GM23338 (cell line): Measurements from ENCODE around the gene MRC2. TPM values are rescaled to one million over a fixed set of nuclear protein-coding genes. Genes with fewer than 3 reads are reported as not detected.

ENCODE experiments used
- ATAC-seq: fragments of 200-7000 bp; cut with Tn5 transposase; 3 replicates; pipeline ENCODE4 v1.9.1; 2020
- DNase-seq: peaks from one replicate; pipeline ENCODE4 v3.0.0-alpha.2; 2015; ENCODE audit warnings: low spot score
- H2AFZ ChIP-seq: fragments of 200-600 bp; sonication (generic); 2 replicates; pipeline ENCODE4 v1.8.0; 2016; ENCODE audit warnings: antibody characterized with exemption, mild to moderate bottlenecking, moderate library complexity
- H3F3A ChIP-seq: fragments of 200-600 bp; sonication (generic); replicated peaks from 2 replicates; pipeline ENCODE4 v1.8.0; 2017; ENCODE audit warnings: antibody characterized with exemption, mixed run types, low read depth
- H3K27ac ChIP-seq: fragments of 200-600 bp; sonication (generic); 2 replicates; pipeline ENCODE4 v1.6.1; 2016; ENCODE audit warnings: low read depth
- H3K27me3 ChIP-seq: fragments of 200-600 bp; sonication (generic); 2 replicates; pipeline ENCODE4 v1.8.0; 2016; ENCODE audit warnings: mild to moderate bottlenecking, mixed run types, moderate library complexity; ENCODE audit not compliant: insufficient read depth
- H3K36me3 ChIP-seq: fragments of 200-600 bp; sonication (generic); 2 replicates; pipeline ENCODE4 v1.8.0; 2016; ENCODE audit warnings: mild to moderate bottlenecking; ENCODE audit not compliant: insufficient read depth
- H3K4me1 ChIP-seq: fragments of 200-600 bp; sonication (generic); 2 replicates; pipeline ENCODE4 v1.8.0; 2016; ENCODE audit warnings: mild to moderate bottlenecking, moderate library complexity; ENCODE audit not compliant: insufficient read depth
- H3K4me2 ChIP-seq: fragments of 200-600 bp; sonication (generic); 2 replicates; pipeline ENCODE4 v1.7.1; 2017; ENCODE audit warnings: mixed run types
- H3K4me3 ChIP-seq: fragments of 200-600 bp; sonication (generic); 2 replicates; pipeline ENCODE4 v1.6.1; 2016; ENCODE audit warnings: mixed run types
- H3K79me2 ChIP-seq: fragments of 200-600 bp; sonication (generic); replicated peaks from 2 replicates; pipeline ENCODE4 v1.8.0; 2017; ENCODE audit warnings: mild to moderate bottlenecking; ENCODE audit not compliant: insufficient read depth
- H3K9me2 ChIP-seq: fragments of 200-600 bp; sonication (generic); 2 replicates; pipeline ENCODE4 v1.8.0; 2017; ENCODE audit not compliant: insufficient read depth
- H4K20me1 ChIP-seq: fragments of 200-600 bp; sonication (generic); replicated peaks from 2 replicates; pipeline ENCODE4 v1.8.0; 2017; ENCODE audit warnings: mild to moderate bottlenecking; ENCODE audit not compliant: insufficient read depth
- H3K27ac Mint-ChIP-seq: 2 replicates; pipeline ENCODE4 v1.8.0; 2020; ENCODE audit warnings: inconsistent platforms, mild to moderate bottlenecking, moderate library complexity, mixed read lengths
- H3K27me3 Mint-ChIP-seq: 3 replicates; pipeline ENCODE4 v1.8.0; 2022; ENCODE audit warnings: low read depth, mild to moderate bottlenecking, moderate library complexity, mixed read lengths, inconsistent platforms; ENCODE audit not compliant: insufficient read depth, poor library complexity
- H3K36me3 Mint-ChIP-seq: 3 replicates; pipeline ENCODE4 v1.8.0; 2021; ENCODE audit warnings: low read depth, mild to moderate bottlenecking, inconsistent platforms, moderate library complexity, mixed read lengths
- H3K4me1 Mint-ChIP-seq: 3 replicates; pipeline ENCODE4 v1.8.0; 2020; ENCODE audit warnings: mild to moderate bottlenecking, inconsistent platforms, mixed read lengths
- H3K4me3 Mint-ChIP-seq: 3 replicates; pipeline ENCODE4 v1.8.0; 2021; ENCODE audit warnings: moderate library complexity, mild to moderate bottlenecking, inconsistent platforms, mixed read lengths
- H3K9me3 Mint-ChIP-seq: 3 replicates; pipeline ENCODE4 v1.8.0; 2020; ENCODE audit warnings: moderate library complexity, mild to moderate bottlenecking, inconsistent platforms, mixed read lengths
- CREB1 ChIP-seq: fragments of 250-450 bp; sonication (Bioruptor Pico); IDR thresholded peaks from 2 replicates; pipeline ENCODE4 v1.5.0; 2020; ENCODE audit warnings: low read depth, mild to moderate bottlenecking, moderate library complexity
- EZH2 ChIP-seq: fragments of 200-600 bp; sonication (generic); IDR thresholded peaks from one replicate; pipeline ENCODE4 v1.8.0; 2017; ENCODE audit warnings: antibody characterized with exemption, mild to moderate bottlenecking, low read depth; ENCODE audit not compliant: unreplicated experiment
- EZH2phosphoT487 ChIP-seq: fragments of 200-600 bp; sonication (generic); IDR thresholded peaks from one replicate; pipeline ENCODE4 v1.8.1; 2018; ENCODE audit warnings: antibody characterized with exemption; ENCODE audit not compliant: unreplicated experiment
- JUNB ChIP-seq: IDR thresholded peaks from one replicate; pipeline ENCODE4 v1.6.1; 2016; ENCODE audit warnings: antibody characterized with exemption; ENCODE audit not compliant: unreplicated experiment
- NANOG ChIP-seq: IDR thresholded peaks from 2 replicates; pipeline ENCODE4 v1.6.1; 2016; ENCODE audit warnings: antibody characterized with exemption, borderline replicate concordance
- POLR2AphosphoS5 ChIP-seq: IDR thresholded peaks from 2 replicates; pipeline ENCODE4 v1.6.1; 2016; ENCODE audit warnings: antibody characterized with exemption, low read depth
- STAT1 ChIP-seq: IDR thresholded peaks from one replicate; pipeline ENCODE4 v1.6.1; 2016; ENCODE audit warnings: antibody characterized with exemption; ENCODE audit not compliant: unreplicated experiment
- ZNF114 ChIP-seq: fragments of 250-450 bp; sonication (Bioruptor Pico); IDR thresholded peaks from 2 replicates; pipeline ENCODE4 v1.5.0; 2020; ENCODE audit warnings: mild to moderate bottlenecking, moderate library complexity
- ZNF331 ChIP-seq: fragments of 250-450 bp; sonication (Bioruptor Pico); IDR thresholded peaks from 2 replicates; pipeline ENCODE4 v1.5.0; 2020; ENCODE audit warnings: low read depth, mild to moderate bottlenecking, moderate library complexity
- polyA plus RNA-seq: library from polyadenylated mRNA; unstranded; fragments of >200 nt; fragmentation: Nextera tagmentation; extraction: Ambion mirVana; gene quantifications from 2 replicates; pipeline ENCODE4 v1.2.1, GENCODE V29; 2016
- total RNA-seq: library from RNA; depleted of rRNA; stranded (reverse); fragments of >200 nt; shearing (Covaris generic); gene quantifications from 2 replicates; pipeline ENCODE4 v1.2.3, GENCODE V29; 2014
- TF ChIP-seq, protein P1 (sequence below): IDR thresholded peaks from one replicate; pipeline ENCODE4 v1.6.1; 2018; ENCODE audit warnings: antibody characterized with exemption; ENCODE audit not compliant: unreplicated experiment
- TF ChIP-seq, protein P2 (sequence below): IDR thresholded peaks from 2 replicates; pipeline ENCODE4 v1.6.1; 2016; ENCODE audit warnings: antibody characterized with exemption
- TF ChIP-seq, protein P3 (sequence below), 2 experiments: fragments of 200-600 bp in 1 of 2; sonication (generic) in 1 of 2; conservative IDR thresholded peaks; 2 replicates each; pipeline versions ENCODE4 v1.5.1 to v1.6.1; 2016 to 2017; ENCODE audit warnings: antibody characterized with exemption in 2 of 2, low read depth in 2 of 2, mild to moderate bottlenecking in 2 of 2, moderate library complexity in 1 of 2
- TF ChIP-seq, protein P4 (sequence below): fragments of 250-450 bp; sonication (Bioruptor Pico); IDR thresholded peaks from 2 replicates; pipeline ENCODE4 v1.5.0; 2020; ENCODE audit warnings: mild to moderate bottlenecking, moderate library complexity

The MRC2 gene
- total and polyA plus RNA-seq, 2 experiments from 2014 or later: 8.0 to 38.6 TPM

DNA sequence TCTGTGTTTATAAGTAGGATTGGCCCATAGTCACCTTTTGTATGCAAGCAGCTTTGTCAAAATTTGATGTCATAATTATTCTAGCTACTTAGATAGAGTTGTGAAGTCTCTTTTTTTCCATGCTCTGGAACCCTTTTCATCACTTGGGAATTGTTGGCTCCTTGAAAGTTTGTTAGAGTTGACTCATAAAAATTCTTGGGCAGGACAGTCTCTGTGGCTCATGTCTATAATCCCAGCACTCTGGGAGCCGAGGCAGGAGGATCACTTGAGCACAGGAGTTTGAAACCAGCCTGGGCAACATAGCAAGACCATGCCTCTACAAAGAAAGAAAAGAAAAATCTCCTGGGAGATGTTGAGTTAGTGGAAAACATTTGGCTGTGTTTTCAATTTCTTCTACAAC, 45.7 kb upstream of the MRC2 start:
- H3K79me2 ChIP-seq: no peaks in the 10 kb centered on the region
- 0 out of 2 replicates have a peak, but pooled peaks cover 5% of the 10 kb centered on the region for H4K20me1 ChIP-seq
- Mint-ChIP-seq H3K36me3 (peaks cover 47% of the 10 kb centered on the region), H3K27me3 (peaks cover 6% of the 10 kb centered on the region), H3K9me3 (no peaks in the 10 kb centered on the region), H3K4me1 (peaks cover 3% of the 10 kb centered on the region; the same call in 2 of the 3 replicates), H3K4me3 (no peak overlapping the region), H3K27ac (no peak overlapping the region)
- ATAC-seq: no peak
- H3K27me3 ChIP-seq: no peaks in the 10 kb centered on the region
- no peak for DNase-seq
- TF ChIP-seq POLR2AphosphoS5: no peak
- TF ChIP-seq, protein P1, sequence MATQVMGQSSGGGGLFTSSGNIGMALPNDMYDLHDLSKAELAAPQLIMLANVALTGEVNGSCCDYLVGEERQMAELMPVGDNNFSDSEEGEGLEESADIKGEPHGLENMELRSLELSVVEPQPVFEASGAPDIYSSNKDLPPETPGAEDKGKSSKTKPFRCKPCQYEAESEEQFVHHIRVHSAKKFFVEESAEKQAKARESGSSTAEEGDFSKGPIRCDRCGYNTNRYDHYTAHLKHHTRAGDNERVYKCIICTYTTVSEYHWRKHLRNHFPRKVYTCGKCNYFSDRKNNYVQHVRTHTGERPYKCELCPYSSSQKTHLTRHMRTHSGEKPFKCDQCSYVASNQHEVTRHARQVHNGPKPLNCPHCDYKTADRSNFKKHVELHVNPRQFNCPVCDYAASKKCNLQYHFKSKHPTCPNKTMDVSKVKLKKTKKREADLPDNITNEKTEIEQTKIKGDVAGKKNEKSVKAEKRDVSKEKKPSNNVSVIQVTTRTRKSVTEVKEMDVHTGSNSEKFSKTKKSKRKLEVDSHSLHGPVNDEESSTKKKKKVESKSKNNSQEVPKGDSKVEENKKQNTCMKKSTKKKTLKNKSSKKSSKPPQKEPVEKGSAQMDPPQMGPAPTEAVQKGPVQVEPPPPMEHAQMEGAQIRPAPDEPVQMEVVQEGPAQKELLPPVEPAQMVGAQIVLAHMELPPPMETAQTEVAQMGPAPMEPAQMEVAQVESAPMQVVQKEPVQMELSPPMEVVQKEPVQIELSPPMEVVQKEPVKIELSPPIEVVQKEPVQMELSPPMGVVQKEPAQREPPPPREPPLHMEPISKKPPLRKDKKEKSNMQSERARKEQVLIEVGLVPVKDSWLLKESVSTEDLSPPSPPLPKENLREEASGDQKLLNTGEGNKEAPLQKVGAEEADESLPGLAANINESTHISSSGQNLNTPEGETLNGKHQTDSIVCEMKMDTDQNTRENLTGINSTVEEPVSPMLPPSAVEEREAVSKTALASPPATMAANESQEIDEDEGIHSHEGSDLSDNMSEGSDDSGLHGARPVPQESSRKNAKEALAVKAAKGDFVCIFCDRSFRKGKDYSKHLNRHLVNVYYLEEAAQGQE: no peak
- TF ChIP-seq EZH2: no peak
- TF ChIP-seq, protein P2, sequence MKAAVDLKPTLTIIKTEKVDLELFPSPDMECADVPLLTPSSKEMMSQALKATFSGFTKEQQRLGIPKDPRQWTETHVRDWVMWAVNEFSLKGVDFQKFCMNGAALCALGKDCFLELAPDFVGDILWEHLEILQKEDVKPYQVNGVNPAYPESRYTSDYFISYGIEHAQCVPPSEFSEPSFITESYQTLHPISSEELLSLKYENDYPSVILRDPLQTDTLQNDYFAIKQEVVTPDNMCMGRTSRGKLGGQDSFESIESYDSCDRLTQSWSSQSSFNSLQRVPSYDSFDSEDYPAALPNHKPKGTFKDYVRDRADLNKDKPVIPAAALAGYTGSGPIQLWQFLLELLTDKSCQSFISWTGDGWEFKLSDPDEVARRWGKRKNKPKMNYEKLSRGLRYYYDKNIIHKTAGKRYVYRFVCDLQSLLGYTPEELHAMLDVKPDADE: no peak
- TF ChIP-seq, protein P3, sequence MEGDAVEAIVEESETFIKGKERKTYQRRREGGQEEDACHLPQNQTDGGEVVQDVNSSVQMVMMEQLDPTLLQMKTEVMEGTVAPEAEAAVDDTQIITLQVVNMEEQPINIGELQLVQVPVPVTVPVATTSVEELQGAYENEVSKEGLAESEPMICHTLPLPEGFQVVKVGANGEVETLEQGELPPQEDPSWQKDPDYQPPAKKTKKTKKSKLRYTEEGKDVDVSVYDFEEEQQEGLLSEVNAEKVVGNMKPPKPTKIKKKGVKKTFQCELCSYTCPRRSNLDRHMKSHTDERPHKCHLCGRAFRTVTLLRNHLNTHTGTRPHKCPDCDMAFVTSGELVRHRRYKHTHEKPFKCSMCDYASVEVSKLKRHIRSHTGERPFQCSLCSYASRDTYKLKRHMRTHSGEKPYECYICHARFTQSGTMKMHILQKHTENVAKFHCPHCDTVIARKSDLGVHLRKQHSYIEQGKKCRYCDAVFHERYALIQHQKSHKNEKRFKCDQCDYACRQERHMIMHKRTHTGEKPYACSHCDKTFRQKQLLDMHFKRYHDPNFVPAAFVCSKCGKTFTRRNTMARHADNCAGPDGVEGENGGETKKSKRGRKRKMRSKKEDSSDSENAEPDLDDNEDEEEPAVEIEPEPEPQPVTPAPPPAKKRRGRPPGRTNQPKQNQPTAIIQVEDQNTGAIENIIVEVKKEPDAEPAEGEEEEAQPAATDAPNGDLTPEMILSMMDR (conservative IDR thresholded peaks at IDR 0.05; ENCODE audit: low read depth in 2 of 2): no peak
- no peak for TF ChIP-seq CREB1 (CRISPR knock-in tag)
- TF ChIP-seq JUNB: no peak
- TF ChIP-seq EZH2phosphoT487: no peak
- TF ChIP-seq ZNF114 (CRISPR knock-in tag): no peak
- TF ChIP-seq NANOG: no peak
- no peak for TF ChIP-seq ZNF331 (CRISPR knock-in tag)
- TF ChIP-seq STAT1: no peak
- TF ChIP-seq, protein P4, sequence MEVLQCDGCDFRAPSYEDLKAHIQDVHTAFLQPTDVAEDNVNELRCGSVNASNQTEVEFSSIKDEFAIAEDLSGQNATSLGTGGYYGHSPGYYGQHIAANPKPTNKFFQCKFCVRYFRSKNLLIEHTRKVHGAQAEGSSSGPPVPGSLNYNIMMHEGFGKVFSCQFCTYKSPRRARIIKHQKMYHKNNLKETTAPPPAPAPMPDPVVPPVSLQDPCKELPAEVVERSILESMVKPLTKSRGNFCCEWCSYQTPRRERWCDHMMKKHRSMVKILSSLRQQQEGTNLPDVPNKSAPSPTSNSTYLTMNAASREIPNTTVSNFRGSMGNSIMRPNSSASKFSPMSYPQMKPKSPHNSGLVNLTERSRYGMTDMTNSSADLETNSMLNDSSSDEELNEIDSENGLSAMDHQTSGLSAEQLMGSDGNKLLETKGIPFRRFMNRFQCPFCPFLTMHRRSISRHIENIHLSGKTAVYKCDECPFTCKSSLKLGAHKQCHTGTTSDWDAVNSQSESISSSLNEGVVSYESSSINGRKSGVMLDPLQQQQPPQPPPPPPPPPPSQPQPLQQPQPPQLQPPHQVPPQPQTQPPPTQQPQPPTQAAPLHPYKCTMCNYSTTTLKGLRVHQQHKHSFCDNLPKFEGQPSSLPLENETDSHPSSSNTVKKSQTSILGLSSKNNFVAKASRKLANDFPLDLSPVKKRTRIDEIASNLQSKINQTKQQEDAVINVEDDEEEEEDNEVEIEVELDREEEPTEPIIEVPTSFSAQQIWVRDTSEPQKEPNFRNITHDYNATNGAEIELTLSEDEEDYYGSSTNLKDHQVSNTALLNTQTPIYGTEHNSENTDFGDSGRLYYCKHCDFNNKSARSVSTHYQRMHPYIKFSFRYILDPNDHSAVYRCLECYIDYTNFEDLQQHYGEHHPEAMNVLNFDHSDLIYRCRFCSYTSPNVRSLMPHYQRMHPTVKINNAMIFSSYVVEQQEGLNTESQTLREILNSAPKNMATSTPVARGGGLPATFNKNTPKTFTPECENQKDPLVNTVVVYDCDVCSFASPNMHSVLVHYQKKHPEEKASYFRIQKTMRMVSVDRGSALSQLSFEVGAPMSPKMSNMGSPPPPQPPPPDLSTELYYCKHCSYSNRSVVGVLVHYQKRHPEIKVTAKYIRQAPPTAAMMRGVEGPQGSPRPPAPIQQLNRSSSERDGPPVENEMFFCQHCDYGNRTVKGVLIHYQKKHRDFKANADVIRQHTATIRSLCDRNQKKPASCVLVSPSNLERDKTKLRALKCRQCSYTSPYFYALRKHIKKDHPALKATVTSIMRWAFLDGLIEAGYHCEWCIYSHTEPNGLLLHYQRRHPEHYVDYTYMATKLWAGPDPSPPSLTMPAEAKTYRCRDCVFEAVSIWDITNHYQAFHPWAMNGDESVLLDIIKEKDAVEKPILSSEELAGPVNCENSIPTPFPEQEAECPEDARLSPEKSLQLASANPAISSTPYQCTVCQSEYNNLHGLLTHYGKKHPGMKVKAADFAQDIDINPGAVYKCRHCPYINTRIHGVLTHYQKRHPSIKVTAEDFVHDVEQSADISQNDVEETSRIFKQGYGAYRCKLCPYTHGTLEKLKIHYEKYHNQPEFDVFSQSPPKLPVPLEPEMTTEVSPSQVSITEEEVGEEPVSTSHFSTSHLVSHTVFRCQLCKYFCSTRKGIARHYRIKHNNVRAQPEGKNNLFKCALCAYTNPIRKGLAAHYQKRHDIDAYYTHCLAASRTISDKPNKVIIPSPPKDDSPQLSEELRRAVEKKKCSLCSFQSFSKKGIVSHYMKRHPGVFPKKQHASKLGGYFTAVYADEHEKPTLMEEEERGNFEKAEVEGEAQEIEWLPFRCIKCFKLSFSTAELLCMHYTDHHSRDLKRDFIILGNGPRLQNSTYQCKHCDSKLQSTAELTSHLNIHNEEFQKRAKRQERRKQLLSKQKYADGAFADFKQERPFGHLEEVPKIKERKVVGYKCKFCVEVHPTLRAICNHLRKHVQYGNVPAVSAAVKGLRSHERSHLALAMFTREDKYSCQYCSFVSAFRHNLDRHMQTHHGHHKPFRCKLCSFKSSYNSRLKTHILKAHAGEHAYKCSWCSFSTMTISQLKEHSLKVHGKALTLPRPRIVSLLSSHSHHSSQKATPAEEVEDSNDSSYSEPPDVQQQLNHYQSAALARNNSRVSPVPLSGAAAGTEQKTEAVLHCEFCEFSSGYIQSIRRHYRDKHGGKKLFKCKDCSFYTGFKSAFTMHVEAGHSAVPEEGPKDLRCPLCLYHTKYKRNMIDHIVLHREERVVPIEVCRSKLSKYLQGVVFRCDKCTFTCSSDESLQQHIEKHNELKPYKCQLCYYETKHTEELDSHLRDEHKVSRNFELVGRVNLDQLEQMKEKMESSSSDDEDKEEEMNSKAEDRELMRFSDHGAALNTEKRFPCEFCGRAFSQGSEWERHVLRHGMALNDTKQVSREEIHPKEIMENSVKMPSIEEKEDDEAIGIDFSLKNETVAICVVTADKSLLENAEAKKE: no peak
- 0 out of 2 replicates have a peak overlapping the region, but pooled peaks have one; percentile 22 for H3K27ac ChIP-seq
- peaks cover 7% of the 10 kb centered on the region for H3K4me1 ChIP-seq
- H3K4me3 ChIP-seq: no peak overlapping the region
- H3K4me2 ChIP-seq: no peak overlapping the region
- no peak overlapping the region for H2AFZ ChIP-seq
- H3K9me2 ChIP-seq: no peaks in the 10 kb centered on the region
- H3F3A ChIP-seq: no peaks in the 10 kb centered on the region
- 0 out of 2 replicates have a peak, but pooled peaks cover 12% of the 10 kb centered on the region for H3K36me3 ChIP-seq
